Stimulated activated naive CD8-positive, alpha-beta T cell treated with anti-CD3 and anti-CD28 coated beads, Interleukin-15, Interleukin-2, amounts not matched to agents 100 ng/mL and 50 ng/mL, for 24 hours (primary cell): ENCODE measurements around the gene DZIP1.
A peak's percentile ranks its signal among the peaks of the same experiment; 100 is the strongest.

Experiments
- H3K27ac Mint-ChIP-seq: one replicate; pipeline ENCODE4 v1.8.0; 2021; ENCODE audit warnings: mild to moderate bottlenecking, mixed read lengths
- H3K27me3 Mint-ChIP-seq: one replicate; pipeline ENCODE4 v1.8.0; 2021; ENCODE audit warnings: mixed read lengths
- H3K36me3 Mint-ChIP-seq: one replicate; pipeline ENCODE4 v1.8.0; 2021; ENCODE audit warnings: low read depth, mixed read lengths
- H3K4me1 Mint-ChIP-seq: one replicate; pipeline ENCODE4 v1.8.0; 2021; ENCODE audit warnings: low read depth, mixed read lengths
- H3K4me3 Mint-ChIP-seq: one replicate; pipeline ENCODE4 v1.8.0; 2021; ENCODE audit warnings: mild to moderate bottlenecking, mixed read lengths
- H3K9me3 Mint-ChIP-seq: one replicate; pipeline ENCODE4 v1.8.0; 2021; ENCODE audit warnings: mixed read lengths

The DZIP1 gene

DNA sequence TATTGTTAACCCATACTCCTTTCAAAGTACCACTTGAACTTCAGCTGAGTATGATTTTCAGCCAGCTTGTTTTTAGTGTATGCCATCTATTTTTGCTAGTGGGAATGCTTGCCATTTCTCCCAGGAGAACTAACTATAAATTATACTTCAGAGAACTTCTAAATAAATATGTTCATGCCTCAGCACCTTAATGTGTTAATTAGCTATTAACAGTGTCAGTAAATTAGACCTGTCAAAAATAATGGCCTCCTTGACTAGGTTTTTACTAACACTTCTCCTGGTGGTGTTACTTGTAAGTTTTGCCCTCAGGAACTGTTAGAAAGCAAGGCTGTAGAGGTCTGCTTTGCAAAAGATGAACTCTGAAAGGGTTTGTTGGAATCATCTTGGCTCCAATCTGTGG lies 87.5 kb downstream of the DZIP1 start:
- no peaks in the 10 kb centered on the region for H3K36me3 Mint-ChIP-seq
- peaks cover 9% of the 10 kb centered on the region for H3K4me1 Mint-ChIP-seq

DNA sequence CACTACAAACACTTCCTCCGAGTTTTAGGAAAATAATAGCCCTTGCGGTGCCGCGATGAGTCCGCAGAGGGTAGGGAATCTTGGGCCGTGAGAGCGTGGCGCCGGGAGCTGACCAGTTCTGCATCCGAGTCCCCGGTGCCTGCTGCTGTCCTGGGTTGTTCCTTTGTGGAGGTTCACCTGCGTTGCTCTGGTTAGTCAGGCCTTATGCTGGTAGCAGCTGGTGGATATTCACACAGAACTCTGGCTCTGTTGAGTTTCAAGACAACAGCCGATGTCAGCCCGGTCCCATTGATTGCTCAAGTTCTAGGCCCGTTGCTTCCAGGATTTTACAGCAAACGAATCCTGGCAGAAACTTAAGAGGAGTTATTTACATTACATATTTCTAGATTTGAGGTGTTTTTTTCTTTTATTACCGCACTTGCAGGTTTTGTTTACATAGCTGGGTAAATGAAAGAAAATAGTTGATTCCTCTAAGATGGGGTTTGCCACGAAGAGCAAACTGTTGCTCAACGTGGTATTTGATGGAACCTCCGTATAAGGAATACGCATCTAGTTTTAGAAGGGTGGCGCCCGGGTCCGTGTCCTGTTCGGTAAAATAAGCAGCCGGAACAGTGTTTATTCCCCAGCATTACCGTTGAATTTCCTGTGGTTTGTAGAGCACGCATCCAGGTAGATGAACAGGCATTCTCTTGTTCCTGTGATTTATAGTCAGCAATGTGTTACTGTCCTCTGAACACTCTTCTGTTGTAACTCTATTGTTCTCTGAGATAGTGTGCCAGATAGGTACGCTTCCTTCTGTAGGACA lies 90.7 kb downstream of the DZIP1 start:
- Mint-ChIP-seq H3K4me3 (peak overlapping the region; percentile 36), H3K27ac (no peak overlapping the region), H3K27me3 (peaks cover 67% of the 10 kb centered on the region), H3K36me3 (no peaks in the 10 kb centered on the region), H3K9me3 (no peaks in the 10 kb centered on the region), H3K4me1 (peaks cover 9% of the 10 kb centered on the region)

More for the DNA sequence above, 87.5 kb downstream of the DZIP1 start:
- Mint-ChIP-seq H3K27me3 (peaks cover 42% of the 10 kb centered on the region), H3K9me3 (no peaks in the 10 kb centered on the region), H3K4me3 (no peak overlapping the region), H3K27ac (no peak overlapping the region)

DNA sequence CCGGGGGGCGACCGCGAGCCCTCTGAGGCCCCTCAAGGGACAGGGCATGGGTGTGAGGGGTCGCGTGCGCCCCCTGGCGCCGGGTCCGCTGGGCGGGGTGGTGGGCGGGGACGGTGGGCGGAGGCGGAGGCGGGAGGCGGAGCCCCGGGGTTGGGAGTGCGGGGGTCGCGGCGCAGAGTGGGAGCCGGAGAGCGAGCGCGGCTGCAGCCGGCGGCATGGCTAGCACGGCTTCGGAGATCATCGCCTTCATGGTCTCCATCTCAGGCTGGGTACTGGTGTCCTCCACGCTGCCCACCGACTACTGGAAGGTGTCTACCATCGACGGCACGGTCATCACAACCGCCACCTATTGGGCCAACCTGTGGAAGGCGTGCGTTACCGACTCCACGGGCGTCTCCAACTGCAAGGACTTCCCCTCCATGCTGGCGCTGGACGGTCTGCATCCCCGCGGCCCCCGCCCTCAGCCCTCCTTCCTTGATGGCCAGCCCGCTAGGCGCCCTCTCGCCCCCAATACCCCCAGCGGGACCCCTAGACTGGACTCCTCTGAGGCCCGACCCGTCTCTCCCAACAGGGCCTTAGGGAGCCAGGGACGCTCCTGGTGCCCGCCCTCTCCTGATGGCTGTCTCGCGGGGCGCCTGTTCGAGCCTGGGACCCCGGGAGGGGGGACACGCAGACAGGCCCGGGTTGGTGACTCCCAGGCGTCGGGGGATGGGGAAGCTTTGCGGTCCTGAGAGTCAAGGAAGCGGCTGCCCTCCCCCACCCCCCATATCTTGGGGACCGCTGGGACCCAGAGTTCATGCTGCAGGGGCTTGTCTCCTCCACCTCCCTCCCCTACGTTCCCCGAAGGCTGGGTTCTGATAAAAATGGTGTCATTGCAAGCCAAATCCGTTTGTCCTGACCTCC lies 91.7 kb downstream of the DZIP1 start, which contains the start of gene CLDN10:
Gene CLDN10, plus strand, starts transcription at position 182 of the 903 bp plus-strand sequence. Its CDS starts 34 bp downstream, at position 216.
- peak within 1 kb of the TSS; percentile 36 for H3K4me3 Mint-ChIP-seq
- peaks cover 66% of the 10 kb centered on the region for H3K27me3 Mint-ChIP-seq

DNA sequence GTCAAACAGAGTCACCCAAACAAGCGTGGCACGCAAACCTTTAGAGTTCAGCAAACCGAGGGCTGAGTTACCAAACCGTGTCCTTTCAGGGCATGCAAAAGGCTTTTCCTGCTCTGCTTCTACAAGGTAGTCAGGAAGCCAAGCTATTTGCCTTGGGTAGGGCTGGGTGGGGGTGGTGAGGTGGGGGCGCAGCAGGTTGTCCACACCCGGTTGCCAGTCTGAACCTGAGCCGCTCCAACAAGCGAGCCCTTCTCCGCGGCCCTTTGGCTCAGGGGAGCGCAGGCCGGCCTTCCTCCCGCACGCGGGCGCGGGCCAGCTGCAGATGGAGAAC lies 92.3 kb downstream of the DZIP1 start:
- Mint-ChIP-seq H3K4me1 (peaks cover 9% of the 10 kb centered on the region), H3K27ac (no peak overlapping the region), H3K36me3 (no peaks in the 10 kb centered on the region)

More for the DNA sequence above, 91.7 kb downstream of the DZIP1 start, which contains the start of gene CLDN10:
- H3K36me3 Mint-ChIP-seq = no peaks in the 10 kb centered on the region
- H3K9me3 Mint-ChIP-seq = no peaks in the 10 kb centered on the region
- H3K27ac Mint-ChIP-seq = no peak within 1 kb of the TSS
- H3K4me1 Mint-ChIP-seq = peaks cover 9% of the 10 kb centered on the region

DNA sequence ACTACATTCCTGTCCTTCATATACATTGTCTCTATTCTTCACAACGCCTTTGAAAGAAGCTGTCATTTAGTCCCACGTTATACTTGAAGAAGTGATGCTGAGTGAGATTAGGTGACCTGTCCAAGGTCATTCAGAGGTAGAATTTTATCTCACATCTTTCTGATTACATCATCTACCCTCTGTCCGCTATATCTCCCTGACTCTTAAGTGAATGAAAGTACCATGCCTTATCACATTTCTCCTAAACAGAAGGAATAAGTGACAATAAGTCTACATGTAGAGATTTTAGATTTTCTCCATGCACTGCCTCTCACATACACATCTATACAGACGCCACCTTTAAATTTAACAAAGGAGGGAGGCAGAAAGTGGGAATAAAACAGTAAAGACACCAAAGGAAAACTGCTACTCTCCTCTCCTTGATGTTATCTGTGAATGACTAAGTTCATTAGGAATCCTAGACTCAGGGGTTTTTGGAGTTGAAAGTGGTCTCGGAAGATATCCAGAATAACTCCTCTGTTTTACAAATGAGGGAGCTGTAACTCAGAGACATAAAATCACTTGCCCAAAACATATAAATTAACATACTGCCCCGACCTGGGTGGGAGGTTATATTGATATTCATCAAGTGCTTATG lies 96.9 kb downstream of the DZIP1 start:
- H3K4me1 Mint-ChIP-seq = no peaks in the 10 kb centered on the region

More for the DNA sequence above, 92.3 kb downstream of the DZIP1 start:
- Mint-ChIP-seq H3K4me3 (no peak overlapping the region), H3K27me3 (peaks cover 61% of the 10 kb centered on the region), H3K9me3 (no peaks in the 10 kb centered on the region)

DNA sequence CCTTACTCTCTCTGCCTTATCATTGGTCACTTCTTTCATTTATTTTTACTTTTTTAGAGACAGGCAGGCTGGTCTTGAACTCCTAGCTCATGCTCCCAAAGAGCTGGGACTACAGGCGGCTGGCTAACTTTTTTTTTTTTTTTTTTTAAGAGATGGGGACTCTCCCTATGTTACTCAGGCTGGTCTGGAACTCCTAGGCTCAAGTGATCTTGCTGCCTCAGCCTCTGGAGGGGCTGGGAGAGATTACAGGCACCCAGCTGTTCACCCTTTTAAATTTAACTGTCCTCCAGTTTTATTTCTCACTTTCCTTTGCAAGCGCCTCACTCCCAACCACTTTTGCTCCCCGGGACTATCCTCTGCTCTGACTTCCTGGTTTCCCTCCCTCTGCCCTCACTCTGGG lies 97.6 kb downstream of the DZIP1 start:
- H3K36me3 Mint-ChIP-seq = no peaks in the 10 kb centered on the region
- H3K9me3 Mint-ChIP-seq = no peaks in the 10 kb centered on the region
- H3K27me3 Mint-ChIP-seq = peaks cover 42% of the 10 kb centered on the region
- H3K4me3 Mint-ChIP-seq = no peak overlapping the region
- no peaks in the 10 kb centered on the region for H3K4me1 Mint-ChIP-seq
- H3K27ac Mint-ChIP-seq = no peak overlapping the region

More for the DNA sequence above, 96.9 kb downstream of the DZIP1 start:
- Mint-ChIP-seq H3K9me3 (no peaks in the 10 kb centered on the region), H3K36me3 (no peaks in the 10 kb centered on the region), H3K4me3 (no peak overlapping the region), H3K27ac (no peak overlapping the region), H3K27me3 (peaks cover 43% of the 10 kb centered on the region)

DNA sequence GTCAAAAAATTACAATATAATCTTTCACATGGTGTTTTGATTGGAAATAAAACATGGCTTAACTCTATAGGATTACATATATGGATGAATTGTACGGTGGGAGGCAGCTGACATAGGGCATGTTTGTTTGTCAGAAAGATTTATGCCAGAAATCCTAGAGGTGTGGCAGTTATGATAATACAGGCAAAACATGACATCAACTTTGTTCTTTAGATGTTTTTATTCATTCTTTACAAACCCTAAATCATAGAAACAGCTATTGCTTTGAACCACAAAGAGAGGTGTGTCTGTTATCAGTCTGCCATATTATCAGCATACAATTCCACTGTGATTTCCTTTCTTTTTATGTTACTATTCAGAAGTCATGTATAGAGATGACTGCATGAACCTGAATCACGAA lies 100.2 kb downstream of the DZIP1 start:
- H3K27ac Mint-ChIP-seq = no peak overlapping the region
- no peaks in the 10 kb centered on the region for H3K36me3 Mint-ChIP-seq
- no peaks in the 10 kb centered on the region for H3K4me1 Mint-ChIP-seq
- no peak overlapping the region for H3K4me3 Mint-ChIP-seq
- H3K9me3 Mint-ChIP-seq = no peaks in the 10 kb centered on the region
- peaks cover 29% of the 10 kb centered on the region for H3K27me3 Mint-ChIP-seq

DNA sequence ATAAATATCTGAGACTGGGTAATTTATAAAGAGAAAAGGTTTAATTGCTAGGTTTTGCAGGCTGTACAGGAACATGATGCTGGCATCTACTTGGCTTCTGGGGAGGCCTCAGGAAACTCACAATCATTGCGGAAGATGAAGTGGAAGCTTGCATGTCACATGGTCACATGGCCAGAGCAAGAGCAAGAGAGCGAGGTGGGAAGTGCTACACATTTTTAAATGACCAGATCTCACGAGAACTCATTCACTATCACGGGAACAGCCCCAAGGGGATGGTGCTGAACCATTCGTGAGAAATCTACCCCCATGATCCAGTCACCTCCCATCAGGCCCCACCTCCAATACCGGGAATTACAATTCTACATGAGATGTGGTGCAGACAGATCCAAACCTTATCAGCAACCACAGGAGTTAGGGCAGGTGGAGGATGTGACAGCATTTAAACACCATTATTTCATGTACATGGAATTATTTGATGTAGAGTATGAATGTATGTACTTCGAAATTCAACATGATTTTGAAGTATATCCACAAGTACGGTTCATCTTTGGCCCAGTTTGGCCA lies 102.5 kb downstream of the DZIP1 start:
- H3K4me1 Mint-ChIP-seq = no peaks in the 10 kb centered on the region
- H3K9me3 Mint-ChIP-seq = no peaks in the 10 kb centered on the region
- H3K36me3 Mint-ChIP-seq = no peaks in the 10 kb centered on the region
- H3K4me3 Mint-ChIP-seq = no peak overlapping the region
- H3K27me3 Mint-ChIP-seq = peaks cover 26% of the 10 kb centered on the region
- no peak overlapping the region for H3K27ac Mint-ChIP-seq

DNA sequence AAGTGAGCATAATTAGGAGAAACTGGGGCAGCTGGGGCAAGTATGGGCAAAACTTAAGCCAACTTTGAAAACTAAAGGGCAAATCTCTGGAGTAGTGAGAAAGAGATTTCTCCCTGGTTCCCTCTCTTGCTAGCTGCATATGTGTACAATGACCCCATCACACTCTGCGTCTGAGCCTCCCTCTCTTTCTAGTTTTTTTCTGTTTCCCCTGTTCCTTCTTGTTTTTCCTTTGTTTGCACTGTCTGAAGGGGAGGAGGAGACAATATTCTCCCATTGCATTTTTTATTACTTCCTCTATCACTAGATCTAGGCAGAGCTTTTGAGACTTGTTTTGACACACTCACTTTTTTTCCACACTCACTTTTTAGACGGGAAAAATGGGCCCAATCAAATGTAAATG lies 103.2 kb downstream of the DZIP1 start:
- H3K4me1 Mint-ChIP-seq = no peaks in the 10 kb centered on the region
- no peaks in the 10 kb centered on the region for H3K36me3 Mint-ChIP-seq
- peaks cover 26% of the 10 kb centered on the region for H3K27me3 Mint-ChIP-seq
- no peak overlapping the region for H3K27ac Mint-ChIP-seq
- H3K4me3 Mint-ChIP-seq = no peak overlapping the region
- H3K9me3 Mint-ChIP-seq = no peaks in the 10 kb centered on the region

DNA sequence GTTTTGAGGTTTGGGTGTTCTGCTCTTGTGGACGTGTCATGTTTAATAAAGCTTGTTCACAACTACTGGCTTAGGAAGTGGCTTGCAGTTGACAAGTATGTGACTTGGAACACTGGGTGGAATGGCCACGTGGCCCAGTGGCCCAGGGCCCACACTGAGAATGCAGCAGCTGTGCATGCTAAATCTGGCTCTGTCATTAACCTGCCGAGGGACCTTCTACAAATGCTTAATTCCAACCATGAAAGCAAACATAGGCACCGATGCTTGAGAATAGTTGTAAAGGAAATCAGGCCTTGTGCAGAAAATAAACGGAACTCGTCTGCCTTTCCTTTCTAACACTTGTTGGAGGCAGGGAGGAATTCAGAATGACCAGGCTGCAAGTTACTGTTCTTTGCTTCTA lies 103.6 kb downstream of the DZIP1 start:
- H3K4me3 Mint-ChIP-seq = no peak overlapping the region
- H3K27ac Mint-ChIP-seq = no peak overlapping the region
- no peaks in the 10 kb centered on the region for H3K9me3 Mint-ChIP-seq
- no peaks in the 10 kb centered on the region for H3K4me1 Mint-ChIP-seq
- H3K27me3 Mint-ChIP-seq = peaks cover 27% of the 10 kb centered on the region
- no peaks in the 10 kb centered on the region for H3K36me3 Mint-ChIP-seq

DNA sequence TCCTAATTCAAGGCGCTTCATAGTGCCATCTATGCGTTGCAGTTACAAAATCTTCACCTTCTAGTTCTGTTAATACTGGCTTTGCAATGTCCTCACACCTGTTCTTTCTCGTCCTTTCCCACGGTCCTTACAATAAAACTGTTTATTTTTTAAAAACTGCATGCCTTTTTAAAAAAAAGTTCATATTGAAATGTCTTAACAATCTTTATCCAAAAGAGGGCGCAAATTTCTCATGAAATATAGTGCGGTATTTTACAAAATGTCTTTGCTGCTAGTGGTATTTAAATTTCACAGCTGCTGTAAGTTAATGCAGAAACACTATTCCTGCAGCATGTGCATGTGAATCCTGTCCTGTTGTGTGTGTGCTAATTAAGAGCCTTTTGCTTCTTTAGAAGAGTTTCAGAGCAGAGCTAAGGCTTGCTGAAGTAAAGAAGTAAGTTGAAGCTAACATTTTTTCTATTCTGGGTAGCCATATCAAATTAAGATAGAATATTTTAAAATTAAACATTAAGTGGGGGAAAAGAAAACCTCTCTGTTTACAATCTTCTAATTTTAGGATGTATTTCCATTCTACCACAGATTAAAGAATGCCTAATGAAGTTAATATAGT lies 107.8 kb downstream of the DZIP1 start:
- H3K27ac Mint-ChIP-seq = no peak overlapping the region
- H3K4me3 Mint-ChIP-seq = no peak overlapping the region
- H3K9me3 Mint-ChIP-seq = no peaks in the 10 kb centered on the region
- H3K36me3 Mint-ChIP-seq = no peaks in the 10 kb centered on the region
- peaks cover 9% of the 10 kb centered on the region for H3K4me1 Mint-ChIP-seq
- peaks cover 41% of the 10 kb centered on the region for H3K27me3 Mint-ChIP-seq

DNA sequence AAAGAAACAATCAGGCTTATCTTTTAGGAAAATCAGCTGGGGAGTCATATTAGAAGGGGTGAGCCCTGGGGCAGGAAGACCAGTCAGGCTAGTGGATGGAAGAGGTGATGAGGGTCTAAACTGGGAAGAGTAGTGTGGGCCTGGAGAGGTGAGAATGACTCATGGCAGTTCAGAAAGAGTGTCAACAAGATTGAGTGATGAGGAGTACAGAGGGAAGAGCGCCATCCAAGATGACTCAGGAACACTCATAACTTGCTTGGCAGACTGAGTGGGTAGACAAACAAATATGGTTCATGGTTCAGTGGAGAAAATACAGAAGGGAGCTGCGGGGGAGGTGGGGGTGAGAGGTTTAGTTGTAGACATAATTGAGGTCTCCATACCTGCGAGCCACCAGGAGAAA lies 109.3 kb downstream of the DZIP1 start:
- H3K4me1 Mint-ChIP-seq = peaks cover 9% of the 10 kb centered on the region
- H3K4me3 Mint-ChIP-seq = no peak overlapping the region
- H3K27me3 Mint-ChIP-seq = peaks cover 38% of the 10 kb centered on the region

DNA sequence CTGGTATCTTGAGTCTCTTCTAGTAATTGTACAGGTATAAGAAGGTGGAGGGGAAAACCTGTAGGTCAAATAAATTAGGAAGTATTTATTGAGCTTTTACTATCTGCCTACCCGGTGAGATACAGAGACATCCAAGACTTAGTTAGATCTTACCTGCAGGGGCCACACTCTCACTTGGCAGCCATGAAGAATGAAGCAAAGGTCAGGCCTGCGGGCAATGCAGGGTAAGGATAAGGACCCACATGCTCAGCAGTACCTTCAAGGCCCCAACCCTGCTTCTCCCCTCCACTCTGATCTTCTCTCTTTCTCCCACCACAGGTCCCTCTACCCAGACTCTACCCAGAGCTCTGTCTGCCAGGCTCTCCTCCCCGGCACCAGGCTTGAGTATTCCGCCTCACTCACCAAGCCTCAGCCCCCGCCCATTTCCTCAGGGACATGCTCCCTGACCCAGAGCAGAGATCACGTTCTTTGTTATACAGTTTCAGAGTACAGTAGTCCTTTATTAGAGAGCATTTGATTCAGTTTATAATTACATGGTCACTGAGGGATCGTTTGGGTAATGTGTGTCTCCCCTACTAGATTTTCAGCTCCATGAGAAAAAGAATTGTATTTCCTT lies 110.9 kb downstream of the DZIP1 start:
- peaks cover 9% of the 10 kb centered on the region for H3K4me1 Mint-ChIP-seq
- no peak overlapping the region for H3K4me3 Mint-ChIP-seq
- H3K36me3 Mint-ChIP-seq = peaks cover under 1% of the 10 kb centered on the region
- peaks cover 43% of the 10 kb centered on the region for H3K27me3 Mint-ChIP-seq
- peaks cover under 1% of the 10 kb centered on the region for H3K9me3 Mint-ChIP-seq
- H3K27ac Mint-ChIP-seq = no peak overlapping the region

More for the DNA sequence above, 109.3 kb downstream of the DZIP1 start:
- no peak overlapping the region for H3K27ac Mint-ChIP-seq
- H3K36me3 Mint-ChIP-seq = no peaks in the 10 kb centered on the region
- no peaks in the 10 kb centered on the region for H3K9me3 Mint-ChIP-seq

DNA sequence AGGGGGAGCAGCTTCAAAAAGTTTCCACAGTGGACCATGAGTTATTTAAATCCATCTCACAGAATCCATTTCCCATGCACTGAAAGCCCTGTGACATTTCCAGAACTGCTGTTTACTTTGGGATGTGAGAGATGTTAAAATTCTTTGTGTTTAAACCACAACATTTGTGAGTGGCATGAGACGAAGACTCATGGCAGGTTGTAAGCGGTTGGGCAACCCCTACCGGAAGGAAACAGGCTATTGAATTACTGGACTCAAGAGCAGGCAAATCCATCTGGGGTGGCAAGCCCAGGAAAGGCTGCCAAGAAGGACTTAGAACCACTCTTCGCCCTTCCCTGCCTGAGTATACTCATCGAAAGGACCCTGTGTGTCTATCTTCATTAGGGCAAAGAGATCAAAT lies 114.3 kb downstream of the DZIP1 start:
- Mint-ChIP-seq H3K27me3 (peaks cover 35% of the 10 kb centered on the region), H3K27ac (no peak overlapping the region), H3K4me3 (no peak overlapping the region), H3K4me1 (peaks cover 2% of the 10 kb centered on the region), H3K36me3 (peaks cover 4% of the 10 kb centered on the region), H3K9me3 (peaks cover 9% of the 10 kb centered on the region)
